ENCODE results near the gene MAGEC3. TPM values are rescaled to one million over a fixed set of nuclear protein-coding genes. Genes with fewer than 3 reads are reported as not detected.

Gene MAGEC3
- total RNA-seq, 2 experiments from 2014 or later, result not detected

DNA sequence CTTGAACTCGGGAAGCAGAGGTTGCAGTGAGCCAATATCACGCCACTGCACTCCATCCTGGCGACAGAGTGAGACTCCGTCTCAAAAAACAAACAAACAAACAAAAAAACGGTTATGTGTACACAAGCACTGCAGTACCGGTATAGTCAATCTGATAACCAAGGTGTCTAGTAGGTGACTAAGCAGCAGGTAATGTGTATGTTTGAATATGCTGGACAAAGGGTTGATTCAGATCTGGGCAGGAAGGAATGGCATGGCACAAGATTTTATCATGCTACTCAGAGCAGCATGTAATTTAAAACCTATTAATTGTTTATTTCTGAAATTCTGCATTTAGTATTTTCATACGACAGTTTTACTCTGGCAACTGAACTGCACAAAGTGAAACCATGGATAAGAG is 107.3 kb downstream of the MAGEC3 start:
- POLR2A ChIA-PET, result no interaction called here
- CTCF ChIA-PET, result no interaction called here

DNA sequence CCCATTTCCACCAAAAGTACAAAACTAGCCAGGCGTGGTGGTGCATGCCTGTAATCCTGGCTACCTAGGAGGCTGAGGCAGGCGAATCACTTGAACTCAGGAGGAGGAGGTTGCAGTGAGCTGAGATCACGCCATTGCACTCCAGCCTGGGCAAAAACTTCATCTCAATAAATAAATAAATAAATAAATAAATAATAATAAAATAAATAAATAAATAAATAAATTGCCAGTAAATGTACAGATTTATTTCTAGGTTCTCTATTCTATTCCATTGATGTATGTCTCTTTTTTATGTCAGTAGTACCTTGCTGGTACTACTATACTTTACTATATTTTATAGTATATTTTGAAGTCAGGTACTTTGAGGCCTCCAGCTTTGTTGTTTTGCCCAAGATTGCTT is 109.2 kb downstream of the MAGEC3 start:
- ChIA-PET POLR2A (no interaction called here), CTCF (no interaction called here)

Other genes with a start within 250 kb of the MAGEC3 start
- gene SPANXA2, start 248.6 kb upstream of the MAGEC3 start, total RNA-seq, result not detected
- gene SPANXD, start 139.6 kb upstream of the MAGEC3 start, total RNA-seq, result not detected
- not detected for gene MAGEC1, start 65.6 kb downstream of the MAGEC3 start, total RNA-seq

All from activated CD8-positive, alpha-beta memory T cell treated with anti-CD3 and anti-CD28 coated beads for 36 hours (primary cell).